Stimulated activated CD8-positive, alpha-beta memory T cell treated with anti-CD3 and anti-CD28 coated beads, Interleukin-7, amount 100 ng/mL, for 48 hours (primary cell): ENCODE data around the gene FAM13C.

Experiments used
- DNase-seq, 2 donors: peaks; one replicate each; pipeline ENCODE4 v3.0.0-alpha.2; 2020; ENCODE audit warnings: low read depth in 1 of 2; ENCODE audit errors: extremely low read depth in 1 of 2

FAM13C gene

DNA sequence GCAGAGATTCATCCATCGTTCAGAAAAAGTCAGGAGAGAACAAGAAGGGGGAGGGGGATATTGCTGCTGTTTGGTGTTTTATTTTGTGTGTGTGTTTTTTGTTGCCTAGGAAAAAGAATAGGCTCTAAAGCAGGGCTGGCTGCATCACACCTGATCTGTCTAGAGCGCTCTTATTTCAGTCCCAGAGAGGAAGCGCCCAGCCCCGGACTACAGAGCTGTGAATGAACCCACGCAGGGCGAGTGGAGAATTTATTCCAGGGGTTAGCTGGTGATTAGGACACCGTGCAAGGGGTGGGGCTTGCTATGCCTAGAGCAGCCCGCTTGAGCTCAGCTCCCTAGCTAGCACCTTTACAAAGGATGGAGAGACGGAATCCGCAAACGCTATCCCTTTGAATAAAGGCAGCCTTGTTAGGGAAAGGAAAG, 621 bp upstream of the FAM13C start:
- no peak for DNase-seq

DNA sequence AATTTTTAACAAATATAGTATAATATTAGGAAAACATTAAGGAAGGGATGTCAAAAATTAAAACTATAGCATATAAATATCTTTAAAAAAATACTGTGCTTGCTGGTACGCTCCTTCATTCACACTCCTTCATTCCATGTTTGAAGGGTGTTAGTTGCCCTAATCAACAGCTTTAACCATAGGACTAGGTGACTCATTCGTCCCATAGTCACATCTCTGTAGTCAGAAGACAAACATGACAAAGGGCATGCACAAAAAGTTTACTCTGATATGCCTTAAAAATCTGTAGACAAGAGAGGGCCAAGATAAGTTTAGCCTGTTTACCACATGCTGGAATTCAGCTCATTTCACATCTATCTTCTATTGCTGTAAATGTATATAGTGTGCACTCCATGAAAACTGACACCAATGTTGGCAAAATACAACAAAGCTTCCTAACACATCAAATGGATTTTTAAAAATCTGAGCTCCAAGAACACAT, 646 bp downstream of the FAM13C start:
- no peak for DNase-seq

- DNase-seq, result no peak
Observed at GRCh38 chr10:59360605-59361405, 1.5 kb downstream of the FAM13C start.

- DNase-seq, result no peak
Observed at GRCh38 chr10:59358576-59358975, 3.8 kb downstream of the FAM13C start.

- no peak for DNase-seq
Observed at GRCh38 chr10:59354434-59354833, 7.9 kb downstream of the FAM13C start.

DNA sequence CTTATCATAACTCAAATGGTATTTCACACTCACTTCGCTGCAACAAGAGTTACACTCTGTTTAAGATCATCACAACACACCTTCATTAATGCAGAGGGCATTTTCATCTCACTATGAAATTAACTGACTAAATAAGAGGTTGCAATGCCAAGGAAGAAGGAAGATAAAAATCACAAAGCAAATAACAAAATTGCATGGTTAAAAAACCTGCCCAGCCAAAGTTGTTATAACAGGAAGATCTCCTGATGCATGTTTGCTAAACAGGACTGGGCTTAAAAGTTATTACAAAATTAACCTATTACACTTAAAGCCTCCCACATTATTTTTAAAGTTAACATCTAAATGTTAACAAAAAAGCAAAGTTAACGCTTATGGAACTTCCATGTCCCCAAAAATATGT, 11.8 kb downstream of the FAM13C start:
- DNase-seq, result no peak

DNA sequence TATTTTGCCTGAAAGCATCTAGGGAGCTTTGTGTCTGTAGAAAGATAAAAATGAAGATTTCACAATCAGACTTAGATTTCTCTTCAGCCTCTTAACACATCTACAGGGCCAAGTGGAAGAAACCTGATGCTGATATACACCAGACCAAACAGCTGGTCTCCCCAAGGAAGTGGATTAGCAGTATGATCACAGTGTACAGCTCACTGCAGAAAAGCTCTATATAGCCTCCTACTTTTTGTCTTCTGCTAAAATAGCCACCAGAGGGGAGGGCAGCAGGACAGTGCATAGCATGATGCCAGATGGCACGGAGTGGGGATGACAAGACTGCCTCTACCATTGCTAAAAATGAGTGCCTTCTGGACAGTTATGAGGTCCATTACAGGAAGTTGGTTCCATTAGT, 16.0 kb downstream of the FAM13C start:
- no peak for DNase-seq

GRCh38 chr10:59342723-59343122, 19.6 kb downstream of the FAM13C start:
- DNase-seq, result no peak

DNA sequence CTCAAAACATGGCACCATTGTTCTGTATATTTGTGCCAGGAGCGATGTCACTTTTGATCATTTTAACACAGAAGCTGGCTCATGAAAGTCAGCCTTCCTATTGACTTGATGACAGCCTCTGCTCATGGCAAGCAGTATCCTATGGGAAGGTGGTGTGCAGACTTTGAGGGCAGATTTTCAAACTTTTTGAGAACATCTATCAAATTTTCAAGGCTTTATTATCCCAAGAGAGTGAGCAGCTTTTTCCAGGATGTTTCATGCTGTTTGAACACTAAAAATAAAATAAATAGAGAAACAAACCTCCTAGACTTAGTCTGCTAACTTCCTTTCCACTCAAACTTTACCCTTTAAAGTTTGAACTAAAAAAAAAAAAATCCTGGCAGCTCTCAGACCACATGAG, 20.3 kb downstream of the FAM13C start:
- no peak for DNase-seq

DNA sequence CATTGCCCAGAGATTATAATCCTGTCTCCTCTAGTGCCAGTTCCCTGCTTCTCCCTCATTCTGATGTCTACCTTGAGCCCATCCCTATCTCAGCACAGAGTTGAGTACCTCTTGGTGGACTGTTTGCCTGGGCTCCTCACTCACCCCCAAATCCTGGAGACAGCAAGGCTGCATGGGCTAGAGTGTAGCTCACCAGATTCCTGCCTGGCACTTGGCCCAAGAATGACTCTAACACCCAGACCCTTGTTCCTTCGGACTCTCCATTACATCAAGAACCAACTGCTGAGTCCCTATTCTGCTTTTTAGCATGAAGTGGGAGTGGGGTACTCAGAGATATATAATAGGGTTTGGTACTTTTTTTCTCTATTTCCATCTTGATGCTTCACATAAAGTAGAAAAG, 22.1 kb downstream of the FAM13C start:
- no peak for DNase-seq

- no peak for DNase-seq
Observed at GRCh38 chr10:59339351-59339750, 23.0 kb downstream of the FAM13C start.

- no peak for DNase-seq
Observed at GRCh38 chr10:59337201-59337652, 25.1 kb downstream of the FAM13C start.

- no peak for DNase-seq
Observed at GRCh38 chr10:59336632-59337031, 25.7 kb downstream of the FAM13C start.

GRCh38 chr10:59335497-59335896, 26.9 kb downstream of the FAM13C start:
- no peak for DNase-seq

DNA sequence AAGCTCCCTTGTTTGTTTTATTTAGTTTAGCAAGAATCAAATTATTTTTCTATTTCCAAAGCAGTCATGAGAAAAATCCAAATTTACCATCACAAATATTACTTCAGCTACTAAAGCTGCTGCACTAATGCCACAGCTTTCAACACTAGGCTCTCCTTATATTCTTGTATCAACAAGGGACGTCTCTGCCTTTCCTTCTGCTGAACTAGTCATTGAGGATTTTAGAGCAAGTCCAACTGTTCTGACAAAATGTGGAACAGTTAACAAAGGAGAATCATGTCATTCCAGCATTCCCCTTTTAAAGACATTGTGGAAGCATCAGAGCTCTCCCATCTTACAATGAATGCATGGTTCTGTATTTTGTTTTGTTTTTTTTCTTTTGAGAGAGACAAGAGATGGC, 28.6 kb downstream of the FAM13C start:
- DNase-seq, result no peak

DNA sequence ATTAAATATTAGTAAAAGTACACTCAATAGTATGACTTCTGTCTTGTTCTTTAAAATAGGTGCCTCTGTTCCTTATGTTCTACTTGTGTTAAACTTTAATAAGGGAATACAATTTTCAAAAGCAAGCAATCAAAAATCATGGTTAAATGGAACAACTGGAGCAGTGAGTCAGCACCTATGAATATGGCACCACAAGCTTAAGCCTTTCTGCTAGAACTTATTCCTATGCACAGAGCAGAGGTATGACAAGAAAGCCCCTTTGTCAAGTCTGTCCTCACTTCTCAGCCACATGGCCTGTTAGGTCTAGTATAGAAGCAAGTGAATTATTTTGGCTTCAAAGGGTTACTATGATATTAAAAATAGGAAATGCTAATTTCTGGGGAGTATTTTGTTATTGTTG, 29.8 kb downstream of the FAM13C start:
- no peak for DNase-seq

- no peak for DNase-seq
Observed at GRCh38 chr10:59331661-59332060, 30.7 kb downstream of the FAM13C start.

DNA sequence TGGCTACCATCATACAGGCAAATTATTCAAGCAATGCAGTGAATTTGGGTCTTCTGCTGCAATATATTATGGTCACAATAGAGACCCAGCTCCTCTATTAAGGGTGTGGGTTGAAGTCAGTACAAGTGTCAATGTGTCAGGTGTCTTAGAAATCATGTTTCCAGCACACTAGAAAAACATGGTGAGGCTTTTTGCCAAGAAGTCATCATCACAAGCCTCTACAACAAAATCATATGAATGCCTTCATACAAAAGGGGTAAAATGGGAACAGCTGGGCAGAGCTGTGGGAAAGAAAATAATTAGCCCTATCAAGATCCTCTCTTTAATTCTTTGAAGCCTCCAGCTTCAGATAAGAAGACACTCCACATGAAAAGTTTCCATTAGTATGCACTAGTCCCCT, 37.2 kb downstream of the FAM13C start:
- DNase-seq, result no peak

DNA sequence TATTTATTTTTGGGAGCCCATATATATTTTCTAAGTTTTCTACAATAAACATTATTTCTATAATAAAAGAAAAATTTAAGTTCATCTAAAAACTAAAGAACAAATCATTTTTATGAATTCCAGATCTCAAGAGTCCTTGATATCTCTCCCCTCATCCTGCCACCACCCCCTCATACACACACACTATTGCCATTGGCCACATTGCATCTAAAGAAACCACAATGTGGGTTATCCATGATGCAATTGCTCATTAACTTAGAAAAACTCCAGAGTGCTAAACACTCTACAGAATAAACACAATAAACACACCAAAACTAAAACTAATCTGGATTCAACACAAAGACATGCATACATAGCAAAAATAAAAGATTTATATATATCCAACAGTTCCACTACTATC, 37.8 kb downstream of the FAM13C start:
- no peak for DNase-seq

- no peak for DNase-seq
Observed at GRCh38 chr10:59323831-59324401, 38.4 kb downstream of the FAM13C start.

DNA sequence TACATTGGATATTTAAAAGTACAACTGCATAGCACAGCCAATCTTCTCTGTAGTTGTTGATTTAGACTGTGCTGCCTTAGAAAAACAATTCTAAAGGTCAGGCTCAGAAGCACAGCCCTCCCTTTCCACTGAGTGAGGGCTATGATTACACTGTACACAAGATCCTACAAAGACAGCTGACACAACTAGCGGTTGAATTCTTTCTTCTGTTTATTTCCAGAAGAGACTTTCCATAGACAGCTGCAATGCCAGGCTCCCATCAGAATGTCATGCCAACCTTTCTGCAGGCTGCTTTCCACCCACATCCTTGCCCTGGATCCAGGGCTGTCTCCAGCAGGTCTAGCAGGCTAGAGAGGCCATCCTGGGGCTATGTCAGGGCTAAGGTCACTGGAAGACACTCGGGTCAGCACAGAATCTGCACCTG, 39.3 kb downstream of the FAM13C start:
- DNase-seq, result no peak

GRCh38 chr10:59322131-59322530, 40.2 kb downstream of the FAM13C start:
- no peak for DNase-seq
